Measurements from ENCODE around the gene ZSWIM6. TPM values are rescaled to one million over a fixed set of nuclear protein-coding genes. Genes with fewer than 3 reads are reported as not detected.

Gene ZSWIM6
- total and polyA plus RNA-seq, 2 of the 4 experiments (the other 2 are of a cell fraction), result 10.8 to 14.1 TPM

DNA sequence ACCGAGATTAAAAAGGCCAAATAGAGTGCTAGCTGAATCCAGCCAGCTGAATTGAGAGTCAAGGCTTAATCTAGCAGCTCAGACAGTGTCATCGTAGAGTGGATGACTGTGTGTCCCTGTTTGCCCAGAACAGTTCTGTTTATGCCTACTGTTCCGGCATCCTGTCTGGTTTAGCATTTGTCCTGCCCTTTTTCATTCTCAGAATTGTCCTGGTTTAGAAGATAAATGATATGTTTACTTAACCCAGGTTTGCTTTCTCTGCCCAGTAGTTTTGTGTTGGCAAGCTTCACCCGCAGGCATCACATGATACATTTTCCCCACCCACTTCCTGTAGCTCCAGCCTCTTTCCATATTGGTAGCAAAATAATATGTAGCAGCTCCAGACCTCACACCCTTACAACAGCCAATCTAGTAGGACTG is 41.3 kb upstream of the ZSWIM6 start:
- ATAC-seq (ENCODE audit: low read depth) (peak; percentile 60), DNase-seq (no peak)
- H2BK120ac ChIP-seq (ENCODE audit: low read depth, low read length), result peak overlapping the region; percentile 35; the same call in 1 of the 2 replicates
- H3K18ac ChIP-seq (ENCODE audit: low read depth, low read length), result peak overlapping the region; percentile 66
- peak overlapping the region; percentile 85; the same call in 1 of the 2 replicates for H4K5ac ChIP-seq (ENCODE audit: low read depth, low read length)
- no peak overlapping the region for H3K56ac ChIP-seq (ENCODE audit: extremely low read depth, insufficient read depth, low read length)
- TF ChIP-seq MAZ (IDR thresholded peaks at IDR 0.05; ENCODE audit: borderline replicate concordance, low read depth, low read length) (no peak), FOS (IDR thresholded peaks at IDR 0.05; ENCODE audit: low read depth, low read length) (no peak), CHD1 (IDR thresholded peaks at IDR 0.05; ENCODE audit: low read depth, low read length) (no peak), SMC3 (IDR thresholded peaks at IDR 0.05; ENCODE audit: low read depth, low read length) (no peak)
- TF ChIP-seq, protein P1, sequence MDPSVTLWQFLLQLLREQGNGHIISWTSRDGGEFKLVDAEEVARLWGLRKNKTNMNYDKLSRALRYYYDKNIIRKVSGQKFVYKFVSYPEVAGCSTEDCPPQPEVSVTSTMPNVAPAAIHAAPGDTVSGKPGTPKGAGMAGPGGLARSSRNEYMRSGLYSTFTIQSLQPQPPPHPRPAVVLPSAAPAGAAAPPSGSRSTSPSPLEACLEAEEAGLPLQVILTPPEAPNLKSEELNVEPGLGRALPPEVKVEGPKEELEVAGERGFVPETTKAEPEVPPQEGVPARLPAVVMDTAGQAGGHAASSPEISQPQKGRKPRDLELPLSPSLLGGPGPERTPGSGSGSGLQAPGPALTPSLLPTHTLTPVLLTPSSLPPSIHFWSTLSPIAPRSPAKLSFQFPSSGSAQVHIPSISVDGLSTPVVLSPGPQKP (IDR thresholded peaks at IDR 0.05; ENCODE audit: borderline replicate concordance, low read depth, low read length), result no peak
- TF ChIP-seq, protein P2, sequence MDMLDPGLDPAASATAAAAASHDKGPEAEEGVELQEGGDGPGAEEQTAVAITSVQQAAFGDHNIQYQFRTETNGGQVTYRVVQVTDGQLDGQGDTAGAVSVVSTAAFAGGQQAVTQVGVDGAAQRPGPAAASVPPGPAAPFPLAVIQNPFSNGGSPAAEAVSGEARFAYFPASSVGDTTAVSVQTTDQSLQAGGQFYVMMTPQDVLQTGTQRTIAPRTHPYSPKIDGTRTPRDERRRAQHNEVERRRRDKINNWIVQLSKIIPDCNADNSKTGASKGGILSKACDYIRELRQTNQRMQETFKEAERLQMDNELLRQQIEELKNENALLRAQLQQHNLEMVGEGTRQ (IDR thresholded peaks at IDR 0.05; ENCODE audit: low read depth, low read length), result peak; percentile 74
- in situ Hi-C loops (cut with MboI; ENCODE audit: low sequenced_read_pairs) (no loop called here), intact Hi-C loops (cut with micrococcal nuclease) (no loop called here), dilution Hi-C loops (cut with HindIII; ENCODE audit: low sequenced_read_pairs, unreplicated experiment) (no loop called here)
- H3K4ac ChIP-seq (ENCODE audit: low read depth, low read length), result peak overlapping the region; percentile 54
- H3K4me1 ChIP-seq (ENCODE audit: control insufficient read depth, insufficient read depth, low read length), result peaks cover 17% of the 10 kb centered on the region
- H3K27ac ChIP-seq (ENCODE audit: insufficient read depth, low read length), result peak overlapping the region; percentile 43; the same call in 1 of the 2 replicates
- H3K9ac ChIP-seq (ENCODE audit: low read depth, low read length), result no peak overlapping the region
- H3K23ac ChIP-seq (ENCODE audit: low read depth, low read length), result peak overlapping the region; percentile 26; the same call in 1 of the 2 replicates
- peak overlapping the region; percentile 59 for H2BK5ac ChIP-seq (ENCODE audit: low read depth, low read length, poor library complexity, severe bottlenecking)
- peak overlapping the region; percentile 48; the same call in 1 of the 2 replicates for H2BK20ac ChIP-seq (ENCODE audit: low read depth, low read length)
- no peaks in the 10 kb centered on the region for H4K20me1 ChIP-seq (ENCODE audit: insufficient read depth, low read length)
- H2AFZ ChIP-seq (replicated peaks; ENCODE audit: low read length, poor library complexity), result peak overlapping the region; percentile 68
- H3K36me3 ChIP-seq (ENCODE audit: control insufficient read depth, insufficient read depth, low read length), result no peaks in the 10 kb centered on the region
- H2BK15ac ChIP-seq (ENCODE audit: low read depth, low read length), result 0 out of 3 replicates have a peak overlapping the region, but pooled peaks have one; percentile 23
- H3K27me3 ChIP-seq (ENCODE audit: control insufficient read depth, insufficient read depth, low read length), result no peaks in the 10 kb centered on the region
- POLR2A ChIA-PET (ENCODE audit: unreplicated experiment), result interaction anchor here (0.9 kb wide), 1 partner anchor 10 kb away, joined by 3 read pairs; no protein-coding TSS in a partner anchor
- H3K9me3 ChIP-seq (ENCODE audit: control insufficient read depth, insufficient read depth, low read length), result 0 out of 2 replicates have a peak, but pooled peaks cover 2% of the 10 kb centered on the region
- peak overlapping the region; percentile 6 to 74; a peak in 3 of 4 replicates for H4K8ac ChIP-seq (ENCODE audit: low read depth in 2 of 2, low read length in 2 of 2)
- no peak overlapping the region for H3K4me3 ChIP-seq (ENCODE audit: insufficient read depth, low read depth, low read length)
- H3K14ac ChIP-seq (replicated peaks; ENCODE audit: low read depth, low read length), result peak overlapping the region; percentile 77
- H3K79me1 ChIP-seq (ENCODE audit: low read depth in 1 of 2, low read length in 2 of 2), result peaks cover 3 to 4% of the 10 kb centered on the region in 2 experiments; a peak in 2 of 4 replicates
- H2AK9ac ChIP-seq (replicated peaks; ENCODE audit: low read depth, low read length, poor library complexity), result no peak overlapping the region
- CTCF ChIA-PET, result no interaction called here
- peak overlapping the region; percentile 54; the same call in 1 of the 2 replicates for H2AK5ac ChIP-seq (ENCODE audit: low read depth, low read length)
- WGBS, 2 experiments (ENCODE audit: extremely low coverage in 2 of 2, insufficient read length in 1 of 2), result no CpG with 5 or more reads among the region's 4 CpGs
- H3K9me1 ChIP-seq (ENCODE audit: insufficient read depth, low read length), result peaks cover 20% of the 10 kb centered on the region
- H3K4me2 ChIP-seq (ENCODE audit: low read depth, low read length), result peak overlapping the region; percentile 49
- BruUV-seq (replicated peaks), result no TSS peak
- 0 out of 2 replicates have a peak overlapping the region, but pooled peaks have one; percentile 1 for H4K91ac ChIP-seq (ENCODE audit: insufficient read depth, low read depth, low read length)
